Stimulated activated effector memory CD8-positive, alpha-beta T cell treated with anti-CD3 and anti-CD28 coated beads, Interleukin-12 subunit alpha, Interleukin-12 subunit beta, amount 100 ng/mL, for 72 hours (primary cell): ENCODE results near the gene SLC38A9.
"Not testable (repeated sequence)": the region's sequence is repeated elsewhere in the genome, so short reads cannot be mapped to it uniquely, and the experiment has no call there.

Experiments used
- ATAC-seq: fragments of 150-1000 bp; cut with Tn5 transposase; 2 replicates; pipeline ENCODE4 v1.10.0; 2021
- DNase-seq, 2 donors: peaks; one replicate each; pipeline ENCODE4 v3.0.0; 2021 to 2022; ENCODE audit warnings: low spot score in 2 of 2
- H3K27ac Mint-ChIP-seq: one replicate; pipeline ENCODE4 v1.8.0; 2022; ENCODE audit warnings: mild to moderate bottlenecking, mixed read lengths
- H3K36me3 Mint-ChIP-seq: one replicate; pipeline ENCODE4 v1.8.0; 2022; ENCODE audit warnings: mild to moderate bottlenecking, mixed read lengths
- H3K4me1 Mint-ChIP-seq: one replicate; pipeline ENCODE4 v1.8.0; 2022; ENCODE audit warnings: mixed read lengths
- H3K4me3 Mint-ChIP-seq: one replicate; pipeline ENCODE4 v1.8.0; 2022; ENCODE audit warnings: mild to moderate bottlenecking, mixed read lengths
- H3K9me3 Mint-ChIP-seq: one replicate; pipeline ENCODE4 v1.8.0; 2022; ENCODE audit warnings: mixed read lengths

SLC38A9 gene, protein sequence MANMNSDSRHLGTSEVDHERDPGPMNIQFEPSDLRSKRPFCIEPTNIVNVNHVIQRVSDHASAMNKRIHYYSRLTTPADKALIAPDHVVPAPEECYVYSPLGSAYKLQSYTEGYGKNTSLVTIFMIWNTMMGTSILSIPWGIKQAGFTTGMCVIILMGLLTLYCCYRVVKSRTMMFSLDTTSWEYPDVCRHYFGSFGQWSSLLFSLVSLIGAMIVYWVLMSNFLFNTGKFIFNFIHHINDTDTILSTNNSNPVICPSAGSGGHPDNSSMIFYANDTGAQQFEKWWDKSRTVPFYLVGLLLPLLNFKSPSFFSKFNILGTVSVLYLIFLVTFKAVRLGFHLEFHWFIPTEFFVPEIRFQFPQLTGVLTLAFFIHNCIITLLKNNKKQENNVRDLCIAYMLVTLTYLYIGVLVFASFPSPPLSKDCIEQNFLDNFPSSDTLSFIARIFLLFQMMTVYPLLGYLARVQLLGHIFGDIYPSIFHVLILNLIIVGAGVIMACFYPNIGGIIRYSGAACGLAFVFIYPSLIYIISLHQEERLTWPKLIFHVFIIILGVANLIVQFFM

GRCh38 chr5:55712023-55712859 lies at the start of gene SLC38A9:
SLC38A9 (minus strand) TSS chr5:55712324; CDS start chr5:55697958, 14,366 bp downstream.
- Mint-ChIP-seq H3K9me3 (no peaks in the 10 kb centered on the region), H3K36me3 (peaks cover 13% of the 10 kb centered on the region), H3K4me1 (peaks cover 31% of the 10 kb centered on the region), H3K4me3 (peak within 1 kb of the TSS; percentile 98), H3K27ac (peak within 1 kb of the TSS; percentile 96)
- peak; percentile 82 to 93 for DNase-seq
- ATAC-seq = peak; percentile 100

DNA sequence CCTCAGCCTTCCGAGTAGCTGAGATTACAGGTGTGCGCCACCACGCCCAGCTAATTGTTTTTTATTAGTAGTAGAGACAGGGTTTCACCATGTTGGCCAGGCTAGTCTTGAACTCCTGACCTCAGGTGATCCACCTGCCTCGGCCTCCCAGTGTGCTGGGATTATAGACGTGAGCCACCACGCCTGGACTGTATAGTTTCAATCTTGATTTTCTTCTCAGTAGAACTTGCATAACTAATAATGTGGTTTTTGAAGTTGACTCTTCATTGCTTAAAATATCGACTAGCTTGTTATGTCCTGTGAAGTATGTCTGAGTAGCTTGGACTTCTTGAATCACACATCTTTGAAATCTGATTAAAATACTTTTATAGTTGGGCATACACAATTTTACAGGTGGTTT lies 49.6 kb upstream of the SLC38A9 start:
- H3K27ac Mint-ChIP-seq, ATAC-seq, H3K4me3 Mint-ChIP-seq, DNase-seq, H3K9me3 Mint-ChIP-seq, H3K36me3 Mint-ChIP-seq: not testable (repeated sequence)
- peaks cover 23% of the 10 kb centered on the region for H3K4me1 Mint-ChIP-seq

GRCh38 chr5:55758714-55759113 lies 46.6 kb upstream of the SLC38A9 start:
- H3K4me3 Mint-ChIP-seq = no peak overlapping the region
- peaks cover 16% of the 10 kb centered on the region for H3K4me1 Mint-ChIP-seq
- ATAC-seq (no peak), DNase-seq (no peak)
- peak overlapping the region; percentile 30 for H3K27ac Mint-ChIP-seq
- no peaks in the 10 kb centered on the region for H3K36me3 Mint-ChIP-seq
- H3K9me3 Mint-ChIP-seq = no peaks in the 10 kb centered on the region

GRCh38 chr5:55758231-55758630 lies 46.1 kb upstream of the SLC38A9 start:
- peak overlapping the region; percentile 30 for H3K27ac Mint-ChIP-seq
- ATAC-seq (peak; percentile 88), DNase-seq (no peak)
- H3K36me3 Mint-ChIP-seq = no peaks in the 10 kb centered on the region
- no peaks in the 10 kb centered on the region for H3K9me3 Mint-ChIP-seq
- peaks cover 12% of the 10 kb centered on the region for H3K4me1 Mint-ChIP-seq
- no peak overlapping the region for H3K4me3 Mint-ChIP-seq

DNA sequence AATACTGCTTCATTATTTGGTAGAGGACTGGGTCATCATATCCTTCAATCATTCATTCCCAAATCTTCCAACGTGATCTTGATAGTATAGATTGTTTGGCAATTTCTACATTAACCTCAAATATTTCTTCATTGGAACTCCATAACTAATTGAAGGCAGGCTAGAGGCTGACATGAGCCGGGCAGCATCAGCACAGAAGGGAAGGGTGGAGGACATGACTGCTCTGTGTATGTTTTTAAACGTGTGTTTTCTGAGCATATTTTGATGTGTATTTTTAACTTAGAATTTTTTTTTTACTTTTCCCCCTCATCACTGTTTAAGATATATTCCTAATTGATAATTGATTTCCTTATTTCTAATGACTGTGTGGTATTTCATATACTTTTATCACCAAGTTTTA lies 38.4 kb upstream of the SLC38A9 start:
- H3K9me3 Mint-ChIP-seq = no peaks in the 10 kb centered on the region
- DNase-seq = no peak
- no peak for ATAC-seq
- no peaks in the 10 kb centered on the region for H3K36me3 Mint-ChIP-seq
- H3K4me3 Mint-ChIP-seq = no peak overlapping the region
- H3K27ac Mint-ChIP-seq = no peak overlapping the region
- H3K4me1 Mint-ChIP-seq = no peaks in the 10 kb centered on the region

GRCh38 chr5:55750063-55750462 lies 37.9 kb upstream of the SLC38A9 start:
- no peak overlapping the region for H3K4me3 Mint-ChIP-seq
- no peaks in the 10 kb centered on the region for H3K36me3 Mint-ChIP-seq
- DNase-seq (no peak), ATAC-seq (no peak)
- no peak overlapping the region for H3K27ac Mint-ChIP-seq
- H3K4me1 Mint-ChIP-seq = no peaks in the 10 kb centered on the region
- no peaks in the 10 kb centered on the region for H3K9me3 Mint-ChIP-seq

DNA sequence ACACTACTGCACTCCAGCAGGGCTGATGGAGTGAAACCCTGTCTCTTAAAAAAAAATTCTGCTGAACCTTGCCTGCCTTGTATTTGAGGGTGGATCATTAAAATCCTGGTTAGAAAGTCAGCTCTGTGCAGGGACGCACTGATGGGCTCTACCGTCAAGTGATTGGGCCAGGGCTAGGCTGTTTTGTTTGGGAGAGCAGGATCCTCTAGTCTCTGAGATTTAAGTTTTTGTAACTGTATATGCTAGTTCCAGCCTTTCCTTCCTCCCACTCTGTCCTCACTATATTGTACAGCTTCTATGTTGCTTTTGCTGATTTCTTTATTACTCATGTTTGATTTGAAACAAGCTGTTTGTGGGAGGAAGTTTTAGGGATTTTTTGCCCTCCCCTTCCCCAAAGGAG lies 37.3 kb upstream of the SLC38A9 start:
- H3K9me3 Mint-ChIP-seq = no peaks in the 10 kb centered on the region
- DNase-seq = no peak
- H3K4me1 Mint-ChIP-seq = no peaks in the 10 kb centered on the region
- ATAC-seq = no peak
- H3K4me3 Mint-ChIP-seq = no peak overlapping the region
- H3K36me3 Mint-ChIP-seq = no peaks in the 10 kb centered on the region
- no peak overlapping the region for H3K27ac Mint-ChIP-seq

DNA sequence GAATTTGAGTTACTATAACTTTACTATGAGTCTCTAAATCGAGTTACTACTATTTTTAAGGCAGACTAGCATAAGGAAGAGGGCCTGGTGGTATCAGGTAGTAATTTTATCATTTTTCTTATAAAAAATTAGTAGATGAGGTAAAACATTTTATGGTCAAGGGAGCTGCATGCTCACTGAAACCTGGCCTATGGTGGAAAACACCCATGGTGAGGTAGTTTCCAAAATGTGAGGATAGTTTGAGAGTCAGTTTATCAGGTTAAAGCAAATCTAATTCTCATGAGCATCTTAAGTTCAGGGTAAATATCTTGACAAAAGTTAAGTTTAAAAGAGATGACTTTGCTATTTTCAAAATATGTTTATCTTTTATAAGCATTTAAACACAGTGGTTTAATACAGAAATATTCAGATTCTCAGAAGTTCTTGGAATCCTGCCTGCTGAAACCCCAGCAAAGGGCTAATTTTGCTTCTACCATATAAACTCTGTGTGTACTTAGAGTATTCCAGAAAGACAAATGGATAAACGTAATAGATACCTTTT lies 35.7 kb upstream of the SLC38A9 start:
- Mint-ChIP-seq H3K4me3 (no peak overlapping the region), H3K9me3 (no peaks in the 10 kb centered on the region), H3K27ac (no peak overlapping the region), H3K4me1 (no peaks in the 10 kb centered on the region), H3K36me3 (no peaks in the 10 kb centered on the region)
- no peak for DNase-seq
- ATAC-seq = no peak

DNA sequence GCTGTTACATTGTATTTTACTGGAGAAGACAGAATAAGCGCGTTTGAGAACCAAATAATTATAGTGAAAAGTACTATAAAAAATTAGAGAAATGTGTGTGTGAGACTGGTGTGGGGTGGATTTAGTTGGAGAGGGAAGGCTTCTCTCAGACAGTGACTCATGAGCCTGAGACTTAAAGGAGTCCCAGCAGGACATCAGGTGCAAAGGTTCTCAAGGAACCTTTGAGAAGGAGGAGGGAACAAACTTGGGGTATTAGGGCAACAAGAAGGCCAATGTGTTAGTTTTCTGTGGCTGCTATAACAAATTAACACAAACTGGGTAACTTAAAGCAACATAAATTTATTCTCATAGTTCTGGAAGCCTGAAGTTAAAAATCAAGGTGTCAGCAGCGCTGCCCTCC lies 30.7 kb upstream of the SLC38A9 start:
- Mint-ChIP-seq H3K4me1 (no peaks in the 10 kb centered on the region), H3K36me3 (no peaks in the 10 kb centered on the region), H3K4me3 (no peak overlapping the region), H3K27ac (no peak overlapping the region), H3K9me3 (no peaks in the 10 kb centered on the region)
- ATAC-seq = no peak
- DNase-seq = no peak

- ATAC-seq = no peak
- H3K27ac Mint-ChIP-seq = no peak within 1 kb of the TSS
- H3K4me1 Mint-ChIP-seq = no peaks in the 10 kb centered on the region
- DNase-seq = no peak
- no peaks in the 10 kb centered on the region for H3K36me3 Mint-ChIP-seq
- H3K9me3 Mint-ChIP-seq = no peaks in the 10 kb centered on the region
- H3K4me3 Mint-ChIP-seq = no peak within 1 kb of the TSS
Observed at GRCh38 chr5:55737793-55738192, 25.7 kb upstream of the SLC38A9 start, which contains the start of gene DDX4. DDX4 (plus strand) TSS chr5:55738061; CDS start chr5:55738964, 903 bp downstream.

- no peak for DNase-seq
- no peaks in the 10 kb centered on the region for H3K36me3 Mint-ChIP-seq
- H3K27ac Mint-ChIP-seq = no peak overlapping the region
- H3K4me3 Mint-ChIP-seq = no peak overlapping the region
- no peaks in the 10 kb centered on the region for H3K9me3 Mint-ChIP-seq
- no peaks in the 10 kb centered on the region for H3K4me1 Mint-ChIP-seq
- ATAC-seq = no peak
Observed at GRCh38 chr5:55734658-55735057, 22.5 kb upstream of the SLC38A9 start.

GRCh38 chr5:55732585-55732984 lies 20.5 kb upstream of the SLC38A9 start:
- ATAC-seq (no peak), DNase-seq (no peak)
- Mint-ChIP-seq H3K9me3 (no peaks in the 10 kb centered on the region), H3K36me3 (no peaks in the 10 kb centered on the region), H3K4me1 (no peaks in the 10 kb centered on the region), H3K27ac (no peak overlapping the region), H3K4me3 (no peak overlapping the region)

GRCh38 chr5:55731848-55732247 lies 19.7 kb upstream of the SLC38A9 start:
- Mint-ChIP-seq H3K36me3 (no peaks in the 10 kb centered on the region), H3K27ac (no peak overlapping the region), H3K4me1 (no peaks in the 10 kb centered on the region), H3K4me3 (no peak overlapping the region), H3K9me3 (no peaks in the 10 kb centered on the region)
- no peak for DNase-seq
- ATAC-seq = no peak

GRCh38 chr5:55724281-55724680 lies 12.2 kb upstream of the SLC38A9 start:
- Mint-ChIP-seq H3K4me3 (no peak overlapping the region), H3K4me1 (peaks cover 6% of the 10 kb centered on the region), H3K9me3 (no peaks in the 10 kb centered on the region), H3K27ac (no peak overlapping the region), H3K36me3 (no peaks in the 10 kb centered on the region)
- ATAC-seq (no peak), DNase-seq (no peak)

DNA sequence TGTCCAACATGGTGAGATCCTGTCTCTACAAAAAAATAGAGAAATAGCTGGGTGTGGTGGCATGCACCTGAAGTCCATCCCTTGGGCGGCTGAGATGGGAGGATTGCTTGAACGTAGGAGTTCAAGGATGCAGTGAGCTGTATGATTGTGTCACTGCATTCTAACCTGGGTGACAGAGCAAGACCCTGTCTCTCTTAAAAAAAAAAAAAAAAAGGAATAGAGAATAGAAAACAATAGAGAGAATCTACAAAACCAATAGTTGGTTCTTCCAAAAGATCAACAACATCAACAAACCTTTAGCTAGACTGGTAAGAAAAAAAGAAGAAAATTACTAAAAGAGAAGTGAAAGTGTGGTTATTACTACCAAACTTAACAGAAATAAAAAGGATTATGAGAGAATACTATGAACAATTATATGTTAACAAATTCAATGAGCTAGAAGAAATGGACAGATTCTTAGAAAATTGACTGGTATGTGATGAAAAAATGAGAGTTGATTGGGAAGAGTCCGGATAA lies 8.1 kb upstream of the SLC38A9 start:
- H3K27ac Mint-ChIP-seq = no peak overlapping the region
- peaks cover 6% of the 10 kb centered on the region for H3K4me1 Mint-ChIP-seq
- H3K36me3 Mint-ChIP-seq = no peaks in the 10 kb centered on the region
- DNase-seq (no peak), ATAC-seq (no peak)
- no peaks in the 10 kb centered on the region for H3K9me3 Mint-ChIP-seq
- no peak overlapping the region for H3K4me3 Mint-ChIP-seq
